Astrocyte of the cerebellum (primary cell): ENCODE data around the gene LRAT.

ENCODE experiments used
- DNase-seq: peaks from one replicate; pipeline ENCODE4 v3.0.0-alpha.2; 2011; ENCODE audit warnings: low read depth
- H3K4me3 ChIP-seq: 2 replicates; pipeline ENCODE4 v1.5.1; 2011; ENCODE audit warnings: mild to moderate bottlenecking, low read depth, low read length, moderate library complexity
- in situ Hi-C: cut with HindIII; loops from 2 replicates; pipeline ENCODE4 v1.10.0; 2017; ENCODE audit warnings: low sequenced_read_pairs
- TF ChIP-seq, protein P1 (sequence below): IDR thresholded peaks from 2 replicates; pipeline ENCODE4 v1.5.1; 2012; ENCODE audit warnings: low read length, low read depth, moderate library complexity, mild to moderate bottlenecking; ENCODE audit errors: missing control alignments

Gene LRAT

DNA sequence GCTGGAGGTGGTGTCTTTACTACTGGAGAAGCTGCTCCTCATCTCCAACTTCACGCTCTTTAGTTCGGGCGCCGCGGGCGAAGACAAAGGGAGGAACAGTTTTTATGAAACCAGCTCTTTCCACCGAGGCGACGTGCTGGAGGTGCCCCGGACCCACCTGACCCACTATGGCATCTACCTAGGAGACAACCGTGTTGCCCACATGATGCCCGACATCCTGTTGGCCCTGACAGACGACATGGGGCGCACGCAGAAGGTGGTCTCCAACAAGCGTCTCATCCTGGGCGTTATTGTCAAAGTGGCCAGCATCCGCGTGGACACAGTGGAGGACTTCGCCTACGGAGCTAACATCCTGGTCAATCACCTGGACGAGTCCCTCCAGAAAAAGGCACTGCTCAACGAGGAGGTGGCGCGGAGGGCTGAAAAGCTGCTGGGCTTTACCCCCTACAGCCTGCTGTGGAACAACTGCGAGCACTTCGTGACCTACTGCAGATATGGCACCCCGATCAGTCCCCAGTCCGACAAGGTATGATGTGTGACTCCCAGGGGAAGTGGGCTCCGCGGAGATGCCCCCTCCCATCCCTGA, 634 bp downstream of the LRAT start:
- in situ Hi-C loops: no loop called here

DNA sequence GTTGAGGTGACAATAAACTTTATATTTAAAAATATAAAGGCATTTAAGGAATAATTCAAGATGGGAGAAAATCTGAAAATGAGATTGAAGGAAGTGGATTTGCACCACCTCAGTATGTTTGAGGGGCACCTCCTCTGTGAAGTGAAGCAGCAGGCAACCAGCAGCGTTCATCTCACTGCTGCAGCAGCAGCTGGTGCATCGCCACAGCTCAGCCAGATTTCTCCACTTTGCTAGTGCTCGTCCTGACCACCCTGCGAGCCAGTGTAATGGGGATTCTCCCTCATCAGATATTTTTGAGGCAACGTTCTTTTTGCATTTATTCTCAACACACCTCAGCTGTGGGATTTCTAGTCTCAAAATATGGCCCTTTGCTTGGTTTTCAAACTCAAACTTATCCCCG, 13.9 kb downstream of the LRAT start:
- no peak for DNase-seq
- H3K4me3 ChIP-seq: no peak overlapping the region
- in situ Hi-C loops: no loop called here
- TF ChIP-seq, protein P1, sequence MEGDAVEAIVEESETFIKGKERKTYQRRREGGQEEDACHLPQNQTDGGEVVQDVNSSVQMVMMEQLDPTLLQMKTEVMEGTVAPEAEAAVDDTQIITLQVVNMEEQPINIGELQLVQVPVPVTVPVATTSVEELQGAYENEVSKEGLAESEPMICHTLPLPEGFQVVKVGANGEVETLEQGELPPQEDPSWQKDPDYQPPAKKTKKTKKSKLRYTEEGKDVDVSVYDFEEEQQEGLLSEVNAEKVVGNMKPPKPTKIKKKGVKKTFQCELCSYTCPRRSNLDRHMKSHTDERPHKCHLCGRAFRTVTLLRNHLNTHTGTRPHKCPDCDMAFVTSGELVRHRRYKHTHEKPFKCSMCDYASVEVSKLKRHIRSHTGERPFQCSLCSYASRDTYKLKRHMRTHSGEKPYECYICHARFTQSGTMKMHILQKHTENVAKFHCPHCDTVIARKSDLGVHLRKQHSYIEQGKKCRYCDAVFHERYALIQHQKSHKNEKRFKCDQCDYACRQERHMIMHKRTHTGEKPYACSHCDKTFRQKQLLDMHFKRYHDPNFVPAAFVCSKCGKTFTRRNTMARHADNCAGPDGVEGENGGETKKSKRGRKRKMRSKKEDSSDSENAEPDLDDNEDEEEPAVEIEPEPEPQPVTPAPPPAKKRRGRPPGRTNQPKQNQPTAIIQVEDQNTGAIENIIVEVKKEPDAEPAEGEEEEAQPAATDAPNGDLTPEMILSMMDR: no peak

More for the DNA sequence above, 634 bp downstream of the LRAT start:
- no peak for DNase-seq
- peak overlapping the region; percentile 52 for H3K4me3 ChIP-seq
- TF ChIP-seq, protein P1: no peak

DNA sequence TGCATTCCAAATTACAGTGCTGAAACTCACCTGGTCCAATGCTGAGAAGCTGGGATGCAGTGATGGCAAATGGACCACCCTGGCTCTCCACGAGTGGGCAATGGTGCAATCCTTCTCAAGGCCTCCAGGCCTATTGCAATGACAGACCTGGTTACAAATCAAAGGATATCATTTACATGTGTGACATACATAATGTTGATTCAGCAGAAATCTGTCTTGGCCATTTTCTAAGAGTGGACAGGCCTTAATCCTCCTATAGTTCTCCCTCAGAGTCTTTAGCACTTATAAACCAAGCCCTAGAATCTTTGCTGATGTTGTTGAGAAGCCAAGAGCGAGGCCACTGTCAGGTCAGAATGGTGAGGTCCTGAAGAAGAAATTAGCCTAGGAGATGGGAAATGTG, 17.1 kb downstream of the LRAT start:
- DNase-seq: no peak
- in situ Hi-C loops: no loop called here

GRCh38 chr4:154778264-154778663, 34.5 kb downstream of the LRAT start:
- in situ Hi-C loops: no loop called here
- TF ChIP-seq, protein P1: no peak
- DNase-seq: no peak

More for the DNA sequence above, 17.1 kb downstream of the LRAT start:
- TF ChIP-seq, protein P1: no peak
- no peak overlapping the region for H3K4me3 ChIP-seq

GRCh38 chr4:154779362-154779947, 35.7 kb downstream of the LRAT start:
- TF ChIP-seq, protein P1: peak; percentile 53
- H3K4me3 ChIP-seq: no peak overlapping the region
- in situ Hi-C loops: no loop called here
- DNase-seq: peak; percentile 32

More at GRCh38 chr4:154778264-154778663, 34.5 kb downstream of the LRAT start:
- H3K4me3 ChIP-seq: no peak overlapping the region

DNA sequence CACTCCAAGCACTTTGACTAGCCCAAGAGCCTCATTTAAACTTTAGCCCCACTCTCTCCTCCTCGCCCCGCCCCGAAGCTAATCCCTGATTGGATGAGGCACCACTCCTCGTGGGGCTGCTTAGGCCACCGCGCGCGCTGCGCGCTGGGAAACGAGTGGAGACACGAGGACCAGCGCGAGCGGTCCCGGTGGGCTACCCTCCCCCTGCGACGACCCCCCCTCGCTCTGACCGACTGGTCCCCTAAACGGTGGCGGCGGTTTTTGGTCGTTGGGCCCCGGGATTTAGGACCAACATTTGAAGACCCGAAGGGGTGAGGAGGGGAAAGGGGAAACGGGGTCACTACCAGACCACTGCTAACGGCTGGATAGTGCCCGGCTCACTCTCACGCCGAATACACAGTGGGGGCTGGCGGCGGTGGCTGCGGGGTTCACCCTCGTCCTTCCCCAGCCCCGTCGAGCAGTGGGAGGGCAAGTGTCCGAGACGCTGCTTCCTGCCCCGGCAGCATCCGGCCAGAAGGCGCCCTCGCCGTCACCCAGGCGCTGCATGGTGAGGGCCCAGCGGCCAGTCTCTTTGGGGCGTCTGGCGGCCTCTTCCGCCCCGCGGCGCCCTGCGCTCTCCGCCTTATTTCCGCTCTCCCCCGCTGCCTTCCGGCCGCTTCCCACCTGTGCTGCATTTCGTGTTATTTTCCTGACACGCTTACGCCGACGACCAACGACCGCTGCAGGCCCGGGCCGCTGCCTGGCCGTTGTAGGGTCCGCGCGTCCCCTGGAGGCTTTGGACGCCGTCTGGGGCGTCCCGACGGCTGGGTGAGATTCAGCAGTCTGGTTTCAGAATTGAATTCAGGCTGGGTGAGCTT, 37.6 kb downstream of the LRAT start, which contains the start of gene RBM46:
TSS of gene RBM46 (plus strand) at position 147 of the 857 bp plus-strand sequence. CDS start 15,481 bp downstream, outside the sequence.
- TF ChIP-seq, protein P1: no peak

More for the DNA sequence above, 37.6 kb downstream of the LRAT start, which contains the start of gene RBM46:
- no peak within 1 kb of the TSS for H3K4me3 ChIP-seq
- no peak for DNase-seq
- in situ Hi-C loops: no loop called here
